ENCODE data around the gene S1PR5. TPM values are rescaled to one million over a fixed set of nuclear protein-coding genes. Genes with fewer than 3 reads are reported as not detected.
A peak's percentile ranks its signal among the peaks of the same experiment; 100 is the strongest.

The S1PR5 gene
- polyA plus RNA-seq, 3 donors = 1.3 to 1.7 (median 1.5) TPM

- DNase-seq (ENCODE audit: low read depth in 3 of 3, low spot score in 2 of 3) = no peak
These were observed 655 bp upstream of the S1PR5 start for GRCh38 chr19:10517760-10518443.

- no peak for DNase-seq (ENCODE audit: low read depth in 3 of 3, low spot score in 2 of 3)
These were observed 468 bp downstream of the S1PR5 start for GRCh38 chr19:10516671-10517286.

GRCh38 chr19:10516064-10516385, 1.2 kb downstream of the S1PR5 start:
- no peak for DNase-seq (ENCODE audit: low read depth in 3 of 3, low spot score in 2 of 3)

DNA sequence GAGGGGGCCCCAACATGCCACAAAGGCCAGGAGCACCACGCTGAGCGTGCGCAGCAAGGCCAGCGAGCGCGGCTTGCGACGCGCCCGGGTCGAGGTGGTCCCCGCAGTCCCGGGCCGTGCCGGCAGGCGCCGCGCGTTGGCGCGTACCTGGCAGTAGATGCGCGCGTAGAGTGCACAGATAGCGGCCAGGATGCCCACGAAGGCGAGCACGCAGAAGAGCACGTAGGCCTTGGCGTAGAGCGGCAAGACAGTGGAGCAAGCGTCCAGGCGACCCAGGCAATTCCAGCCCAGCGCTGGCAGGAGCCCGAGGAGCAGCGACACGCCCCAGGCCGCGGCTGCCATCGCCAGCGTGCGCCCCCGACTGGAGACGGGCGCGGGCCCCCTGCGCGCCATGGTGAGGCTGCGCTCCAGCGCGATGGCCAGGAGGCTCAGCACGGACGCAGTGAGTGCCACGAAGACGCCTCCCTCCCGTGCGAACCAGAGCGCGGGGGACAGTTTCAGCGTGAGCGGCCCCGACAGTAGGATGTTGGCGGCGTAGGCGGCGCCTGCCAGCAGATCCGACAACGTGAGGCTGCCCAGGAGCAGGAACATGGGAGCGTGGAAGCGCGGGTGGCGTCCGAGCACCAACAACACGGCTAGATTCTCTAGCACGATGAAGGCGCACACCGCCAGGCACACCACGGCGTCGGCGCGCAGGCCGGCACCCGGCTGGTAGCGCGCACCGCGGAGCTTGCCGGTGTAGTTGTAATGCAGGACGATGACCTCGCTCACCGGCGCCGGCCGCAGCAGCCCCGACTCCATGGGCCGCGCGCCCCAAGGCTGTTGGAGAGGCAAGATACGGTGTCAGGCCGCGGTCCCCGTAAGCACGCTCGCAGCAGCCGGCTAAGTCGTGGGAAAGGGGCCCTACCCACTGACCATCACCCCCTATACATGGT, 2.8 kb downstream of the S1PR5 start:
- DNase-seq (ENCODE audit: low read depth in 3 of 3, low spot score in 2 of 3) = no peak

DNA sequence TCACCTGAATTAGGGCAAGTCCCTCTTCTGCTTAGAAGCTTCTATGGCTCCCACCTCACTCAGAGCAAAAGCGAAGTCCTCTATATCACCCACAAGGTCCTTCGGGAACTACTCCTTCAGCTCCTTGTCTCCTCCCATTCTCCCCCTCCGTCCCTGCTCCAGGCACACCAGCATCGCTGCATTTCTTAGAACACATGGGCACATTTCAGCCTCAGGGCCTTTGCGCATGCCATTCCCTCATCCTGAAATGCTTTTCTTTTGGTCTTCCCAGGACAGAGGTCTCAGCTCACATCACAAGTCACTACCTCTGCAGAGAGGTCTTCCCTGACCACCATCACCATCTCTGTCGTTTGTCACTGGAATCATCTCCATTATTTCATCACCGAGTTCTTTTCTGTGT, 4.0 kb downstream of the S1PR5 start:
- no peak for DNase-seq (ENCODE audit: low read depth in 3 of 3, low spot score in 2 of 3)

GRCh38 chr19:10510301-10510802, 6.9 kb downstream of the S1PR5 start:
- no peak for DNase-seq (ENCODE audit: low read depth in 3 of 3, low spot score in 2 of 3)

GRCh38 chr19:10508707-10509106, 8.5 kb downstream of the S1PR5 start:
- DNase-seq (ENCODE audit: low read depth in 3 of 3, low spot score in 2 of 3) = no peak

DNA sequence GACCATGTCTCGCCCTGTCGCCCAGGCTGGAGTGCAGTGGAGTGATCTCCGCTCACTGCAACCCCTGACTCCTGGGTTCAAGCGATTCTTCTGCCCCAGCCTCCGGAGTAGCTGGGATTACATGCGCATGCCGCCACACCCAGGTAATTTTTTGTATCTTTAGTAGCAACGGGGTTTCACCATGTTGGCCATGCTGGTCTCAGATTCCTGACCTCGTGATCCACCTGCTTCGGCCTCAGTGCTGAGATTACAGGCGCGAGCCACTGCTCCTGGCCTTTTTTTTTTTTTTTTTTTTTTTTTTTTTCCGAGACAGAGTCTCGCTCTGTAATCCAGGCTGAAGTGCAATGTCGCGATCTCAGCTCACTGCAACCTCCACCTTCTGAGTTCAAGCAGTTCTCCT, 9.2 kb downstream of the S1PR5 start:
- DNase-seq (ENCODE audit: low read depth in 3 of 3, low spot score in 2 of 3) = no peak

DNA sequence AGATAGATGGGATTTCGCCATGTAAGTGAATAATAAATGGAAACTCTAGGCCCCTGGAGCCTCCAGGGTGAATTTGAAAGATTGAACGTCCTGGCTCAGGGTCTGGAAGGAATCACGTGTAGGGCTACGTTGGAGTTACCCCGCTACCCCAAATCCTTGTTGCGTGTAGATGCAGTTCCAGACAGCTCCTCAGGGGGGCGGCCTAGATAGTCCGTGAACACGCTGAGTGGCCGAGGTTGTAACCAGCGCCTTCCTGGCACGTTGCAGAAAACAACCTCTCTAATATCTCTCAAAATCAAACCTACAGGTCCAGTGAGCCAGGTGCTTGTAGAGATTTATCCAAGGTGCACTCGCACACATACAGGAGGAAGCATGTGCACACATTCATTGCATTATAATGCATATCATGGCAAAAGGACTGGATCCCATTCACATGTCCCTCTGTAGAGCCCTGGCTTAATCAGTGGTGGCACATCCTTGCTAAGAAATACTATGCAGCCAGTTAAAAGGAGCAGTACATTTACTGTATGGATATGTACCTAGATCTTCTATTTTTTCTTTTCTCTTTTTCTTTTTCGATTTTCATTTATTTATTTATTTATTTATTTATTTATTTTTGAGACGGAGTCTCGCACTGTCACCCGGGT, 11.5 kb downstream of the S1PR5 start:
- DNase-seq (ENCODE audit: low read depth in 3 of 3, low spot score in 2 of 3) = no peak

DNA sequence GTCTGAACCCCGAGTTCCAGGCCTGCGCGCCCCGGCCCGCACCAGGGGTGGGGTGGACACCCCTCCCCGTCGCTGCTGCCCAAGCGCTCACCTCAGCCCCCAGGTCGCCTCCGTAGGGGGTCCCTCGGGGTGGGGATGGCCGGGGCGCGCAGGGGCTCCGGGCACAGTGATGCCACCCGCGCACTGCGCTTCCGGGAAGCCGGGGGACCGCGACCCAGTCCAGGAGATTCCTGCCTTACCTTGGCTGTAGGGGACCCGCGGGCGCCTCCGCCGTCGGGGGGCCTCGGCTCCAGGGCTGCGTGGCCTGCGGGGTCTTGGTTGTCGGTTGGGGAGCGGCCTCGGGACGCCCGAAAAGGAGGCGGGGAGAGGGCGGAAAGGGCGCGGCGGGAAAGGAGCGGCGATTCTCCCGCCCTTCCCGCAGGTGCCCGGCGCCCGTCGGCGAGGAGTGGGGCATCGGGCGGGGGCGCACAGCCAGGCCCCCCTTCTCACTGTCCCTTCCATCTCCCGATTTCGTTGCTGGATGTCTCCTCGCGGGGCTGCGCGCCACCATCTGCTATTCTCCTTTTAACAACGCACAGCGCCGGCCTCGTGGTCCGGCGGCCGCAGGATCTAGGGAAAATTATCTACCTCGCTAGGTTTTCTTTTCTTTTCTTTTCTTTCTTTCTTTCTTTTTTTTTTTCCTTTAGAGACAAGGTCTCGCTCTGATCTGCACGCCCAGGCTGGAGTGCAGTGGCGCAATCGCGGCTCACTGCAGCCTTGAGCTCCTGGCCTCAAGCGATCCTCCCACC, 14.1 kb downstream of the S1PR5 start, which contains the start of gene KEAP1:
Gene KEAP1 (minus strand): TSS at position 355 of the 788 bp plus-strand sequence. CDS start 3,323 bp downstream, outside the sequence.
- no peak for DNase-seq (ENCODE audit: low read depth in 3 of 3, low spot score in 2 of 3)

DNA sequence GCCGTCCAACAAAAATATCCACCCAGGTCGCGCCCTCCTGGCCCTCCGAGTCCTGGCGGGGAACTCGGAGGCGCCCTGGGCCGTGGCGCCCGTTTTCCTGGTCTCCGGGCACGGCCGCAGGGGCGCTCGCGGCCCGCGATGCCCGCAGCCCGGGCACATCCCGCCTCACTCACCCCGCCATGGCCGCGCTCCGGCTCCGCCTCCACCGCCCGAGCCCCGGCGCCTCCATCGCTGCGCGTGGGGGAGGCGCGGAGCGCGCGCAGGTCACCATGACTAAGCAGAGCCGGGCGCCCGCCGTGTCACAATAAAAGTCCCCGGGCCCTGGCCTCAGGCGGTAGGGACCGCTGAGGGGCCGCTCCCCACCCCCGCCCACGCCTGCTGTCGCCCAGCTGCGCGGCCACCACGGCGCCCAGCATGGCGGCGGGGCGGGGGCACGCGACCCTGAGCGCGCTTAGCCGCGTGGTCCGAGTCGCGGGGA, 14.7 kb downstream of the S1PR5 start:
- DNase-seq (ENCODE audit: low read depth in 3 of 3, low spot score in 2 of 3) = peak in 2 of 3 donors; percentile 81 to 86

DNA sequence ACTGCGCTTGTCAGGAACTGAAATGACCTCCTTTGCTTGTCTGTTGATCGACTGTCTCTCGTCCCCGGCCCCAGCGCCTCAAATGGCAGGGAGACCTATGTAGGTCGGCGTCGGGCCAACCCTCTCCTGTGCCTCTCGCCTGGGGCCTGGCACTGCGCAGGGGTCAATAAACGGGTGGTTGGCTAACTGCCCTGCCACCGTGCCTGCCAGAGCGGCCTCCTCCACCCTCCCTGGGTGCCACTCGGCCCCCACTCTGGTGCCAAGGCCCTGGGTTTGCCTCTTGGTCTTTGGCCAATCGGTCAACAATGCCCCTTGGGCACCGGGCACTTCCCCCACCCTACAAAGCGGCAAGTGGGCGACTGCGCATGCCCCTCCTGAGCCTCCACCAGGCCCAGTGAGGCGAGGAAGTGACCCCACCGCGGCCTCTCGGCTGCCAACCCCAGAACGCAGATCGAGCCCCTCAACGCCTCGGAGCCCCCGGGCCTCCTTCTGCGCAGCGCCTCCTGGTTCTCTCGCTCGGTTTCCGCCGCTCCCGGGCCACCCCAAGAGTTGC, 15.2 kb downstream of the S1PR5 start:
- no peak for DNase-seq (ENCODE audit: low read depth in 3 of 3, low spot score in 2 of 3)

- no peak for DNase-seq (ENCODE audit: low read depth in 3 of 3, low spot score in 2 of 3)
These were observed 17.0 kb downstream of the S1PR5 start for GRCh38 chr19:10500247-10500592.

GRCh38 chr19:10499550-10500246, 17.5 kb downstream of the S1PR5 start:
- DNase-seq (ENCODE audit: low read depth in 3 of 3, low spot score in 2 of 3) = no peak

- no peak for DNase-seq (ENCODE audit: low read depth in 3 of 3, low spot score in 2 of 3)
These were observed 19.9 kb downstream of the S1PR5 start for GRCh38 chr19:10497371-10497770.

- DNase-seq (ENCODE audit: low read depth in 3 of 3, low spot score in 2 of 3) = no peak
These were observed 25.7 kb downstream of the S1PR5 start for GRCh38 chr19:10491472-10492047.

DNA sequence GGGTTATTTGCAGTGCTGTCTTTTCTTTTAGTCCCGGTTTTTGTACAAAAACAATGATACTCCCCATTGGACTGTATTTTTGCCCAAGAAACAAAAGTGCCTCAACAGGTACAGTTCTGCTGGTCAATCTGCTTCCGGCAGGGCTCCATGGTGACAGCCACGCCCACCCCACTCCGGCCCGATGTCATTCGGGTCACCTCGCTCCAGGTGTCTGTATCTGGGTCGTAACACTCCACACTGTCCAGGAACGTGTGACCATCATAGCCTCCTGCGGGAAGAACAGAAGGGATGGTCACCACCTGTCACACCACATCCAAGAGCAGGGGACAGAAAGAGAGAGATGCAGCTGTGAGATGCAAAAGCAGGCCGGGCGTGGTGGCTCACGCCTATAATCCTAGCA, 30.7 kb downstream of the S1PR5 start:
- DNase-seq (ENCODE audit: low read depth in 3 of 3, low spot score in 2 of 3) = no peak

GRCh38 chr19:10478903-10479384, 38.3 kb downstream of the S1PR5 start:
- peak; percentile 71 to 79 (median 72) for DNase-seq (ENCODE audit: low read depth in 3 of 3, low spot score in 2 of 3)

DNA sequence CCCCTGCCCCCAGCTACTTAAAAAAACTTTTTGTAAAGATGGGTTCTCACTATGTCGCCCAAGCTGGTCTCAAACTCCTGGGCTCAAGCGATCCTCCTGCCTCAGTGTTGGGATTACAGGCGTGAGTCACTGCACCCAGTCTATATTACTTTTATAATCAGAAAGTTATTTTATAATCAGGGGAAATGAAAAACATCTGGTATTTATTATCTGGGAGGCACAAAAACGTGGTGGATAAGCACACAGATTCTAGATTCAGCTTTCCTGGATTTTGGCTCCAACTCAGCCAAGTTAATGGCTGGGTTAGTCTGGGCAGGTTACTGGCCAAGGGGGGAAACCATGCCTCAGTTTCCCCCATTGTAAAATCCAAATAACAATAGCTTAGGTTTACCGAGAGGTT, 38.8 kb downstream of the S1PR5 start:
- DNase-seq (ENCODE audit: low read depth in 3 of 3, low spot score in 2 of 3) = no peak
